Adrenal gland (tissue), 12 donors: ENCODE measurements around the gene HES4. TPM values are rescaled to one million over a fixed set of nuclear protein-coding genes. Genes with fewer than 3 reads are reported as not detected.
"Not testable (repeated sequence)": the region's sequence is repeated elsewhere in the genome, so short reads cannot be mapped to it uniquely, and the experiment has no call there.

Experiments
- DNase-seq, 7 donors: peaks; one replicate each; pipeline ENCODE4 v3.0.0-alpha.2; 2019 to 2020
- H3K27ac ChIP-seq, 5 donors: fragments of 200-600 bp; sonication (generic) in 4 of 5; 1 replicate in 3 of 5; 2 replicates in 2 of 5; pipeline versions ENCODE4 v1.5.1 to v1.8.0; 2016 to 2020; ENCODE audit warnings: mild to moderate bottlenecking in 1 of 5
- H3K27me3 ChIP-seq: fragments of 200-600 bp; 2 replicates; pipeline ENCODE4 v1.8.0; 2021
- H3K36me3 ChIP-seq, 2 donors: fragments of 200-600 bp; replicated peaks in 1 of 2; 1 replicate in 1 of 2; 2 replicates in 1 of 2; pipeline versions ENCODE4 v1.5.1 to v1.8.0; 2018 to 2022
- H3K4me1 ChIP-seq, 2 donors: fragments of 200-600 bp; replicated peaks in 1 of 2; 1 replicate in 1 of 2; 2 replicates in 1 of 2; pipeline versions ENCODE4 v1.5.1 to v1.8.0; 2018 to 2021
- H3K4me3 ChIP-seq, 4 donors: fragments of 200-600 bp; sonication (generic) in 3 of 4; one replicate each; pipeline ENCODE4 v1.5.1; 2016 to 2018
- H3K9me3 ChIP-seq, 3 donors: fragments of 200-600 bp; sonication (generic) in 1 of 3; replicated peaks in 1 of 3; 1 replicate in 2 of 3; 2 replicates in 1 of 3; pipeline versions ENCODE4 v1.5.1 to v1.8.0; 2016 to 2021
- POLR2A ChIP-seq, 2 donors: fragments of 450-650 bp; IDR thresholded peaks; one replicate each; pipeline ENCODE4 v1.6.1; 2017; ENCODE audit warnings: antibody characterized with exemption in 2 of 2, mild to moderate bottlenecking in 2 of 2, moderate library complexity in 1 of 2
- WGBS, 4 donors: extraction: QIAGEN DNeasy Blood & Tissue Kit in 2 of 4; methylation state at CpG; one replicate each; pipeline versions ENCODE4 v1.1.5 to v1.1.7; 2013 to 2017; 5-methylcytosine and 5-hydroxymethylcytosine counted together
- intact Hi-C, 2 donors: fragments of 100-400 bp; cut with DNase I; formaldehyde crosslinking; loops; one replicate each; pipeline versions ENCODE4 v1.14.1 to v1.15.0; 2022 to 2023
- polyA plus RNA-seq, 3 donors: library from polyadenylated mRNA; stranded (reverse); fragments of 200-250 nt in 2 of 3; fragments of 350-450 nt in 1 of 3; fragmentation: Illumina TruSeq in 1 of 3; extraction: RNeasy Lipid Tissue Mini Kit (QIAGEN cat#74804) in 1 of 3; gene quantifications; one replicate each; pipeline ENCODE4 v1.2.3, GENCODE V29; 2013 to 2014
- total RNA-seq, 9 donors: library from RNA; depleted of rRNA in 4 of 9; stranded (reverse); fragments of >200 nt in 4 of 9; fragments of 120-200 nt in 1 of 9; fragmentation: NEBNext Ultra II Directional in 1 of 9; extraction: Animal tissue kit (Norgen Biotek cat#: 25700) in 1 of 9; gene quantifications; one replicate each; pipeline versions ENCODE4 v1.1.0 to v1.2.4, GENCODE V29; 2013 to 2023
- TF ChIP-seq, protein P1 (sequence below), 6 experiments: fragments of 450-650 bp in 4 of 6; fragments of 200-600 bp in 2 of 6; sonication (generic) in 1 of 6; IDR thresholded peaks; 1 replicate in 5 of 6; 2 replicates in 1 of 6; pipeline versions ENCODE4 v1.5.1 to v1.8.0; 2016 to 2021; ENCODE audit warnings: antibody characterized with exemption in 6 of 6, mild to moderate bottlenecking in 2 of 6, moderate library complexity in 1 of 6
- donor health status: healthy with polysubstance abuse.
- donor health status: Bipolar disorder and iron deficiency.
- donor health status: DM: yes; HTN: yes; CAD: no.
- donor health status: DM: no; HTN: no; CAD: no.
- donor health status: DM: no; HTN: no; CAD: no.
- donor health status: DM: yes; HTN: yes; CAD: no.

HES4 gene
- total and polyA plus RNA-seq, 12 donors, result 3.1 to 29.8 (median 6.4) TPM; not detected in 1

DNA sequence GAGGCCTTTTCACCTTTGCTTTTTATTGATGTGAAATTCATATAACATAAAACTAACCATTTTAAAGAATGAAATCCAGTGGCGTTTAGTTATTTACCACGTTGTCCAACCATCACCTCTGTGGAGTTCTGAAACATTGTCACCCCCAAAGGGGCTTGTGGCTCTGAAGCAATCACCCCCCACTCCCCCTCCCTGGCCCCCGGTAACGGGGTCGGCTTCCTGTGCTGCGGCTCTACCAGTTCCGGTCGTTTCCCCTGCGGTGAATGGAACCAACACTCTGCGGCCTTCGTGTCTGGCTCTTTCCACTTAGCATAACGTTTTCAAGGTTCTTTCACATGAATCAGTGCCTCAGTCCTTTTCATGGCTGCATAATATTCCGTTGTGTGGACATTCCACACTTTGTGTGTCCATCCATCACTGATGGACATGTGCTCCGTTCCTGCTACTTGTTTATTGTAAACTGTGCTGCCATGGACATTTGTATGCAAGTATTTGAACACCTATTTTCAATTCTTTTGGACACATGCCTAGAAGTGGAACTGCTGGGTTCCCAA lies 11.6 kb upstream of the HES4 start:
- H3K4me1 ChIP-seq, result peaks cover 0 to 14% of the 10 kb centered on the region in 2 donors
- no peaks in the 10 kb centered on the region for H3K9me3 ChIP-seq
- intact Hi-C loops, result no loop called here
- H3K27me3 ChIP-seq, result peaks cover 2% of the 10 kb centered on the region
- no peak overlapping the region for H3K27ac ChIP-seq
- WGBS, 4 donors, result 69 to 78% (median 72%) methylated on average over 14 of the region's 14 CpGs
- no peak for TF ChIP-seq POLR2A (IDR thresholded peaks at IDR 0.05)
- TF ChIP-seq, protein P1, sequence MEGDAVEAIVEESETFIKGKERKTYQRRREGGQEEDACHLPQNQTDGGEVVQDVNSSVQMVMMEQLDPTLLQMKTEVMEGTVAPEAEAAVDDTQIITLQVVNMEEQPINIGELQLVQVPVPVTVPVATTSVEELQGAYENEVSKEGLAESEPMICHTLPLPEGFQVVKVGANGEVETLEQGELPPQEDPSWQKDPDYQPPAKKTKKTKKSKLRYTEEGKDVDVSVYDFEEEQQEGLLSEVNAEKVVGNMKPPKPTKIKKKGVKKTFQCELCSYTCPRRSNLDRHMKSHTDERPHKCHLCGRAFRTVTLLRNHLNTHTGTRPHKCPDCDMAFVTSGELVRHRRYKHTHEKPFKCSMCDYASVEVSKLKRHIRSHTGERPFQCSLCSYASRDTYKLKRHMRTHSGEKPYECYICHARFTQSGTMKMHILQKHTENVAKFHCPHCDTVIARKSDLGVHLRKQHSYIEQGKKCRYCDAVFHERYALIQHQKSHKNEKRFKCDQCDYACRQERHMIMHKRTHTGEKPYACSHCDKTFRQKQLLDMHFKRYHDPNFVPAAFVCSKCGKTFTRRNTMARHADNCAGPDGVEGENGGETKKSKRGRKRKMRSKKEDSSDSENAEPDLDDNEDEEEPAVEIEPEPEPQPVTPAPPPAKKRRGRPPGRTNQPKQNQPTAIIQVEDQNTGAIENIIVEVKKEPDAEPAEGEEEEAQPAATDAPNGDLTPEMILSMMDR (IDR thresholded peaks at IDR 0.05), result no peak
- DNase-seq, result peak in 1 of 7 donors; percentile 17
- H3K36me3 ChIP-seq, result no peaks in the 10 kb centered on the region
- no peak overlapping the region for H3K4me3 ChIP-seq

DNA sequence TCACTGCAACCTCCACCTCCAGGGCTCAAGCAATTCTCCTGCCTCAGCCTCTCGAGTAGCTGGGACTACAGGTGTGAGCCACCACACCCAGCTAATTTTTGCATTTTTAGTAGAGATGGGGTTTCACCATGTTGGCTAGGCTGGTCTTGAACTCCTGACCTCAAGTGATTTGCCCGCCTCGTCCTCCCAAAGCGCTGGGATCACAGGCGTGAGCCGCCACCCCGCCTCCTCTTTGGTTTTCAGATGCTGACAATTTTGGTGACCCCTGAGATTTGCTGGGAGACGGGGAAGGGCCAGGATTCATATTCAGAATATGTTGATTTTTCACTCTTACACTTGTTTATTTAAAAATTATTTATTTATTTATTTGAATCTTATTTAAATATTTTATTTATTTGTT lies 10.2 kb upstream of the HES4 start:
- peaks cover 4 to 18% of the 10 kb centered on the region in 2 donors for H3K4me1 ChIP-seq
- H3K36me3 ChIP-seq, H3K27ac ChIP-seq, DNase-seq, H3K27me3 ChIP-seq, H3K9me3 ChIP-seq, intact Hi-C loops, H3K4me3 ChIP-seq: not testable (repeated sequence)
- WGBS, 4 donors, result 87 to 91% (median 90%) methylated on average over 8 of the region's 8 CpGs

DNA sequence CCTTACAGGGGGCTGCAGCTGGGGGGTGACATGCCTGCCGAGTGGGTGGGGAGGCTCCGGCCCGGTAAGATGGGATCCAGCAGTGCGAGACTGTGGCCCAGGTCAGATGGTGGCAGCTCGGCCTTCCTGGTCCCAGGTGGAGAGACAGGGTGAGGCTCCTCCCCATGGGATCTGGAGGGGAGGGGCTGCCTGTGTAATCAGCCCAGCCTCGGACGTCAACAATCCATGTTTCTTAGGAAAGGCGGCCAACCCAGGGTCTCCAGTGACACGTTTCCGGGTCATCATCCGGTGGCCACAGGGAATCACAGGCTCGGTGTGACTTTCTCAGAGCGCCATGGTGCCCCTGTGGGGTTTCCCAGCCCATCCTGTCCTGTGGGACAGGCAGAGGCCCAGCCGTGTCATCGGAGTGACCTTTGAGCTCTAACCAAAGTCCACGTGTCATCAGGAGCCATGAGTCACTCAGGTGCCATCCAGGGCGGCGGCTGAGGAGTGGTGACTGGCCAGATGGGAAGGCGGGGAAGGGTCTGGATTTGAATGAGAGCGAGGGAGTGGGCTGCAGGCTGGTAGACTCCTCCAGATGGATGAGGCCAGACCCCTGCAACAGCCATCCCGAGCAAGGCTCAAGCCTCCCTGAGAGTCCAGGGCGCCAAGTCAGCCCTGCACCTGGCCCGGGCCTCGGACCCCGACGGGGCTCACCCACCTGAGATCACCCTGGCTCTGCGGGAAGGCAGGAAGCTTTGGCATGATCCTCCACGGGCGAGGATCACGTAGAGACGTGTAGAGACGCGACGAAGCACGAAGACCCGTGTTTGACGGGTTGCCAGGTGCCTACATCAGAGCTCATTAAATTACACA lies 6.6 kb upstream of the HES4 start:
- intact Hi-C loops, result no loop called here
- no peak for TF ChIP-seq POLR2A (IDR thresholded peaks at IDR 0.05)
- TF ChIP-seq, protein P1 (IDR thresholded peaks at IDR 0.05), result no peak
- Histone ChIP-seq H3K36me3 (no peaks in the 10 kb centered on the region), H3K27me3 (peaks cover 21% of the 10 kb centered on the region), H3K4me3 (no peak overlapping the region), H3K9me3 (no peaks in the 10 kb centered on the region), H3K27ac (no peak overlapping the region), H3K4me1 (peaks cover 9 to 17% of the 10 kb centered on the region in 2 donors)
- 83 to 93% (median 85%) methylated on average over 15 to 37 of the region's 37 CpGs for WGBS, 4 donors
- DNase-seq, result peak in 1 of 7 donors; percentile 7

DNA sequence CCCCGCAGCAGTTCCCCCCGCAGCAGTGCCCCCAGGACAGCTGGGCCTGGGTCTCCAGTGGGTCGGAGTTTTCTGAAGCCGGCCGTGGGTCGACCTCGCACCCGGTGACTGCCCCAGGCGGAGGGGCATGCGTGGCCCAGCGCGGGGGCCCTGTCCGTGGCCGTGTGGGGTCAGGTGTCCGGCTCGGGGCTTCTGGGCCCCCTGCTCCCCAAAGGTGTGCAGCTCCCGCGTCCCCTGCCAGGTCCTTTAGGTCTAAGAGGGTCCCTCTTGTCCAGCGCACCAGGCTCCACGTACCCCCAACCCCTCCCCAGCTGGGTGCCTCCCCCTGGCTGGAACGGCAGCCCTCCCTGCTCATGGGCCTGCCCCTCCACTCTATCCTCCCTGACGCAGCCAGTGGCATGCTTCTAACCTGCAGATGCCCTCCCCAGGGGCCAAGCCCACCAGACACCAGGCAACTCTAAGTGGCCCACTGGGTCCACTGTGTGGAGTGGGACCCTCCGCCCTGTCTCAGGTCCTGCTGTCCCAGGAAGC lies 5.9 kb upstream of the HES4 start:
- 50 to 61% (median 53%) methylated on average over 3 to 23 of the region's 23 CpGs; no CpG with 5 or more reads in 1 of the 4 donors for WGBS, 4 donors
- peaks cover 28% of the 10 kb centered on the region for H3K27me3 ChIP-seq
- DNase-seq, result no peak
- intact Hi-C loops, result no loop called here
- H3K36me3 ChIP-seq, result no peaks in the 10 kb centered on the region
- peaks cover 9 to 22% of the 10 kb centered on the region in 2 donors for H3K4me1 ChIP-seq
- H3K4me3 ChIP-seq, result no peak overlapping the region
- no peaks in the 10 kb centered on the region for H3K9me3 ChIP-seq
- TF ChIP-seq, protein P1 (IDR thresholded peaks at IDR 0.05), result no peak
- TF ChIP-seq POLR2A (IDR thresholded peaks at IDR 0.05), result no peak
- H3K27ac ChIP-seq, result no peak overlapping the region
